ENCODE measurements around the gene DNASE1L1. TPM values are rescaled to one million over a fixed set of nuclear protein-coding genes. Genes with fewer than 3 reads are reported as not detected.

Gene DNASE1L1
- total and polyA plus RNA-seq, 4 donors = 9.3 to 22.1 (median 16.7) TPM

DNA sequence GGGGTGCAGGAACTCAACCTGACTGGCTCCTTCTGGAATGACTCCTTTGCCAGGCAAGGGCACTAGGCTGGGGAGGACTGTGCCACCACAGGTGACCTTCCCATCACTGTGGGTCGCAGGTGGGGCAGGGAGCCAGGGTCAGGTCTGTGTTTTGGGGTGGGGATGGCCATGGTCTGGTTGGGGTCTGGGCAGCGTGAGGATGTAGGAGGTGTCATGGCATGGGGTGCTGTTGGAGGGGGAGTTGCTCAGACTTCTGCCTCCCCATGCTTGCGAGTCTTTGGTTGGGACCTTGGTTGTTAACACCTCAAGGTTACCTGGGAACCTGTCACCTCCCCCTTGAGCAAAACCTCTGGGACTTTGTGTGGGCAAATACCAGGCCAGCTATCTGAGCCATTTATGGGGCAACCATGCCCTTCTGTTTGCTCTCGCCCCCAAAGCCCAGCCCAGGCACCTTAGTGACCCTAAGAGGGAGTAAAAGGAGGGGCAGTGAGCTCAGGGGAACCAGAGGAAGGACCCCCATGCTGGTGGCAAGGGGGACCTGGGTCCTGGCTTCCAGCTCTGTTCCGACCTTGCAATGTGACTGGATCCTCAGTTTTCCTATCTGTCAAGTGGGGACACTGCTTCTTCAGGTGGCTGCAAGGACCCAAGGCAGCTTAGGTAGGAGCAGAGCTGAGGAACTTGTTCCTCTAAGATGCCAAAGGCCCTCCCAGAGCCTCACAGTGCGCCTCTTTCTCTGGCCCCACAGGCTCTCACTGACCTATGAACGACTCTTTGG, 25.5 kb upstream of the DNASE1L1 start:
- no peak overlapping the region for H3K27ac ChIP-seq (ENCODE audit: low read depth in 1 of 2, low read length in 2 of 2)
- WGBS = 96% methylated on average over 7 of the region's 7 CpGs
- no peaks in the 10 kb centered on the region for H3K27me3 ChIP-seq (ENCODE audit: control insufficient read depth in 4 of 4, insufficient read depth in 4 of 4, low read length in 3 of 4)
- no peak overlapping the region for H3K9ac ChIP-seq (ENCODE audit: low read depth in 1 of 2, low read length in 2 of 2)
- no peak for DNase-seq (ENCODE audit: low spot score)
- TF ChIP-seq GABPA (IDR thresholded peaks at IDR 0.05 in 1 of 2, conservative IDR thresholded peaks at IDR 0.05 in 1 of 2) = no peak
- no peak for TF ChIP-seq SP1 (IDR thresholded peaks at IDR 0.05)
- TF ChIP-seq, protein P1, sequence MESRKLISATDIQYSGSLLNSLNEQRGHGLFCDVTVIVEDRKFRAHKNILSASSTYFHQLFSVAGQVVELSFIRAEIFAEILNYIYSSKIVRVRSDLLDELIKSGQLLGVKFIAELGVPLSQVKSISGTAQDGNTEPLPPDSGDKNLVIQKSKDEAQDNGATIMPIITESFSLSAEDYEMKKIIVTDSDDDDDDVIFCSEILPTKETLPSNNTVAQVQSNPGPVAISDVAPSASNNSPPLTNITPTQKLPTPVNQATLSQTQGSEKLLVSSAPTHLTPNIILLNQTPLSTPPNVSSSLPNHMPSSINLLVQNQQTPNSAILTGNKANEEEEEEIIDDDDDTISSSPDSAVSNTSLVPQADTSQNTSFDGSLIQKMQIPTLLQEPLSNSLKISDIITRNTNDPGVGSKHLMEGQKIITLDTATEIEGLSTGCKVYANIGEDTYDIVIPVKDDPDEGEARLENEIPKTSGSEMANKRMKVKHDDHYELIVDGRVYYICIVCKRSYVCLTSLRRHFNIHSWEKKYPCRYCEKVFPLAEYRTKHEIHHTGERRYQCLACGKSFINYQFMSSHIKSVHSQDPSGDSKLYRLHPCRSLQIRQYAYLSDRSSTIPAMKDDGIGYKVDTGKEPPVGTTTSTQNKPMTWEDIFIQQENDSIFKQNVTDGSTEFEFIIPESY (IDR thresholded peaks at IDR 0.05) = no peak
- TF ChIP-seq, protein P2, sequence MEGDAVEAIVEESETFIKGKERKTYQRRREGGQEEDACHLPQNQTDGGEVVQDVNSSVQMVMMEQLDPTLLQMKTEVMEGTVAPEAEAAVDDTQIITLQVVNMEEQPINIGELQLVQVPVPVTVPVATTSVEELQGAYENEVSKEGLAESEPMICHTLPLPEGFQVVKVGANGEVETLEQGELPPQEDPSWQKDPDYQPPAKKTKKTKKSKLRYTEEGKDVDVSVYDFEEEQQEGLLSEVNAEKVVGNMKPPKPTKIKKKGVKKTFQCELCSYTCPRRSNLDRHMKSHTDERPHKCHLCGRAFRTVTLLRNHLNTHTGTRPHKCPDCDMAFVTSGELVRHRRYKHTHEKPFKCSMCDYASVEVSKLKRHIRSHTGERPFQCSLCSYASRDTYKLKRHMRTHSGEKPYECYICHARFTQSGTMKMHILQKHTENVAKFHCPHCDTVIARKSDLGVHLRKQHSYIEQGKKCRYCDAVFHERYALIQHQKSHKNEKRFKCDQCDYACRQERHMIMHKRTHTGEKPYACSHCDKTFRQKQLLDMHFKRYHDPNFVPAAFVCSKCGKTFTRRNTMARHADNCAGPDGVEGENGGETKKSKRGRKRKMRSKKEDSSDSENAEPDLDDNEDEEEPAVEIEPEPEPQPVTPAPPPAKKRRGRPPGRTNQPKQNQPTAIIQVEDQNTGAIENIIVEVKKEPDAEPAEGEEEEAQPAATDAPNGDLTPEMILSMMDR (IDR thresholded peaks at IDR 0.05; ENCODE audit: low read depth, low read length, missing input control) = no peak
- no peak for TF ChIP-seq NR2F2 (IDR thresholded peaks at IDR 0.05)
- no peak for TF ChIP-seq HNF4G (IDR thresholded peaks at IDR 0.05)
- no peak for TF ChIP-seq TAF1 (conservative IDR thresholded peaks at IDR 0.05)
- TF ChIP-seq, protein P3, sequence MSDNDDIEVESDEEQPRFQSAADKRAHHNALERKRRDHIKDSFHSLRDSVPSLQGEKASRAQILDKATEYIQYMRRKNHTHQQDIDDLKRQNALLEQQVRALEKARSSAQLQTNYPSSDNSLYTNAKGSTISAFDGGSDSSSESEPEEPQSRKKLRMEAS (IDR thresholded peaks at IDR 0.05) = no peak
- no peak for TF ChIP-seq RXRA (IDR thresholded peaks at IDR 0.05)
- no peak for TF ChIP-seq FOXA1 (IDR thresholded peaks at IDR 0.05)
- no peak for TF ChIP-seq FOXA2 (IDR thresholded peaks at IDR 0.05)
- no peak for TF ChIP-seq EGR1 (IDR thresholded peaks at IDR 0.05; ENCODE audit: low read depth in 2 of 2)
- TF ChIP-seq, protein P4, sequence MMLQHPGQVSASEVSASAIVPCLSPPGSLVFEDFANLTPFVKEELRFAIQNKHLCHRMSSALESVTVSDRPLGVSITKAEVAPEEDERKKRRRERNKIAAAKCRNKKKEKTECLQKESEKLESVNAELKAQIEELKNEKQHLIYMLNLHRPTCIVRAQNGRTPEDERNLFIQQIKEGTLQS (IDR thresholded peaks at IDR 0.05) = no peak
- no peak for TF ChIP-seq HNF4A (conservative IDR thresholded peaks at IDR 0.05)
- no peak for TF ChIP-seq YY1 (IDR thresholded peaks at IDR 0.05)
- no peak for TF ChIP-seq RAD21 (IDR thresholded peaks at IDR 0.05)
- TF ChIP-seq, protein P5, sequence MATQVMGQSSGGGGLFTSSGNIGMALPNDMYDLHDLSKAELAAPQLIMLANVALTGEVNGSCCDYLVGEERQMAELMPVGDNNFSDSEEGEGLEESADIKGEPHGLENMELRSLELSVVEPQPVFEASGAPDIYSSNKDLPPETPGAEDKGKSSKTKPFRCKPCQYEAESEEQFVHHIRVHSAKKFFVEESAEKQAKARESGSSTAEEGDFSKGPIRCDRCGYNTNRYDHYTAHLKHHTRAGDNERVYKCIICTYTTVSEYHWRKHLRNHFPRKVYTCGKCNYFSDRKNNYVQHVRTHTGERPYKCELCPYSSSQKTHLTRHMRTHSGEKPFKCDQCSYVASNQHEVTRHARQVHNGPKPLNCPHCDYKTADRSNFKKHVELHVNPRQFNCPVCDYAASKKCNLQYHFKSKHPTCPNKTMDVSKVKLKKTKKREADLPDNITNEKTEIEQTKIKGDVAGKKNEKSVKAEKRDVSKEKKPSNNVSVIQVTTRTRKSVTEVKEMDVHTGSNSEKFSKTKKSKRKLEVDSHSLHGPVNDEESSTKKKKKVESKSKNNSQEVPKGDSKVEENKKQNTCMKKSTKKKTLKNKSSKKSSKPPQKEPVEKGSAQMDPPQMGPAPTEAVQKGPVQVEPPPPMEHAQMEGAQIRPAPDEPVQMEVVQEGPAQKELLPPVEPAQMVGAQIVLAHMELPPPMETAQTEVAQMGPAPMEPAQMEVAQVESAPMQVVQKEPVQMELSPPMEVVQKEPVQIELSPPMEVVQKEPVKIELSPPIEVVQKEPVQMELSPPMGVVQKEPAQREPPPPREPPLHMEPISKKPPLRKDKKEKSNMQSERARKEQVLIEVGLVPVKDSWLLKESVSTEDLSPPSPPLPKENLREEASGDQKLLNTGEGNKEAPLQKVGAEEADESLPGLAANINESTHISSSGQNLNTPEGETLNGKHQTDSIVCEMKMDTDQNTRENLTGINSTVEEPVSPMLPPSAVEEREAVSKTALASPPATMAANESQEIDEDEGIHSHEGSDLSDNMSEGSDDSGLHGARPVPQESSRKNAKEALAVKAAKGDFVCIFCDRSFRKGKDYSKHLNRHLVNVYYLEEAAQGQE (IDR thresholded peaks at IDR 0.05) = no peak
- H3K4me3 ChIP-seq (ENCODE audit: low read depth in 1 of 3, low read length in 3 of 3) = no peak overlapping the region
- H3K9me3 ChIP-seq (ENCODE audit: control insufficient read depth in 4 of 4, low read length in 3 of 4) = no peaks in the 10 kb centered on the region
- peaks cover 6 to 24% (median 11%) of the 10 kb centered on the region in 4 donors for H3K4me1 ChIP-seq (ENCODE audit: control insufficient read depth in 4 of 4, insufficient read depth in 4 of 4, low read length in 3 of 4)
- H3K36me3 ChIP-seq (ENCODE audit: control insufficient read depth in 4 of 4, insufficient read depth in 3 of 4, low read depth in 1 of 4, low read length in 3 of 4) = peaks cover 3 to 10% (median 5%) of the 10 kb centered on the region in 4 donors
